BJ (cell line): Measurements from ENCODE around the gene MRPL10. TPM values are rescaled to one million over a fixed set of nuclear protein-coding genes. Genes with fewer than 3 reads are reported as not detected.

ENCODE experiments used
- CTCF ChIA-PET: fragments of 350-600 bp; formaldehyde crosslinking; extraction: SDS; loops from one replicate; lab custom pipeline; 2021; ENCODE audit warnings: antibody characterized with exemption, inconsistent platforms; lab: Yijun Ruan, JAX
- POLR2A ChIA-PET: fragments of 300-600 bp; sonication (Branson Sonifier 250); formaldehyde crosslinking; extraction: SDS; loops from one replicate; lab custom pipeline; 2021; ENCODE audit warnings: antibody characterized with exemption; lab: Charles Lee
- DNase-seq: peaks from one replicate; pipeline ENCODE4 v3.0.0-alpha.2; 2011; ENCODE audit warnings: low read depth
- H3K27me3 ChIP-seq: 2 replicates; pipeline ENCODE4 v1.6.0; 2011; ENCODE audit warnings: low read length; ENCODE audit not compliant: control insufficient read depth, insufficient read depth
- H3K36me3 ChIP-seq: 2 replicates; pipeline ENCODE4 v1.5.1; 2011; ENCODE audit warnings: low read length; ENCODE audit not compliant: control insufficient read depth, insufficient read depth
- H3K4me3 ChIP-seq: 2 replicates; pipeline ENCODE4 v1.5.1; 2011; ENCODE audit warnings: low read depth, mild to moderate bottlenecking, control low read depth, low read length
- polyA plus RNA-seq: library from polyadenylated mRNA; depleted of rRNA; stranded (reverse); fragments of >200 nt; gene quantifications from 2 replicates; pipeline ENCODE4 v1.2.3, GENCODE V29; 2011
- TF ChIP-seq, protein P1 (sequence below): IDR thresholded peaks from 2 replicates; pipeline ENCODE4 v1.5.1; 2011; ENCODE audit warnings: low read depth, mild to moderate bottlenecking, control low read depth, inconsistent platforms, low read length, moderate library complexity; ENCODE audit not compliant: insufficient read depth

Gene MRPL10
- polyA plus RNA-seq, 1 experiment, result 59.2 TPM

- TF ChIP-seq, protein P1, sequence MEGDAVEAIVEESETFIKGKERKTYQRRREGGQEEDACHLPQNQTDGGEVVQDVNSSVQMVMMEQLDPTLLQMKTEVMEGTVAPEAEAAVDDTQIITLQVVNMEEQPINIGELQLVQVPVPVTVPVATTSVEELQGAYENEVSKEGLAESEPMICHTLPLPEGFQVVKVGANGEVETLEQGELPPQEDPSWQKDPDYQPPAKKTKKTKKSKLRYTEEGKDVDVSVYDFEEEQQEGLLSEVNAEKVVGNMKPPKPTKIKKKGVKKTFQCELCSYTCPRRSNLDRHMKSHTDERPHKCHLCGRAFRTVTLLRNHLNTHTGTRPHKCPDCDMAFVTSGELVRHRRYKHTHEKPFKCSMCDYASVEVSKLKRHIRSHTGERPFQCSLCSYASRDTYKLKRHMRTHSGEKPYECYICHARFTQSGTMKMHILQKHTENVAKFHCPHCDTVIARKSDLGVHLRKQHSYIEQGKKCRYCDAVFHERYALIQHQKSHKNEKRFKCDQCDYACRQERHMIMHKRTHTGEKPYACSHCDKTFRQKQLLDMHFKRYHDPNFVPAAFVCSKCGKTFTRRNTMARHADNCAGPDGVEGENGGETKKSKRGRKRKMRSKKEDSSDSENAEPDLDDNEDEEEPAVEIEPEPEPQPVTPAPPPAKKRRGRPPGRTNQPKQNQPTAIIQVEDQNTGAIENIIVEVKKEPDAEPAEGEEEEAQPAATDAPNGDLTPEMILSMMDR, result no peak
- ChIA-PET POLR2A (no interaction called here), CTCF (interaction anchor here (0.6 to 4.1 kb wide), 11 partner anchors 9 to 136 kb away, joined by 3 to 23 read pairs (median 5); partner anchors contain the start of gene OSBPL7)
- Histone ChIP-seq H3K36me3 (no peaks in the 10 kb centered on the region), H3K4me3 (no peak overlapping the region), H3K27me3 (peaks cover 15% of the 10 kb centered on the region)
- DNase-seq, result no peak
Observed at GRCh38 chr17:47801906-47802305, 29.4 kb downstream of the MRPL10 start.

DNA sequence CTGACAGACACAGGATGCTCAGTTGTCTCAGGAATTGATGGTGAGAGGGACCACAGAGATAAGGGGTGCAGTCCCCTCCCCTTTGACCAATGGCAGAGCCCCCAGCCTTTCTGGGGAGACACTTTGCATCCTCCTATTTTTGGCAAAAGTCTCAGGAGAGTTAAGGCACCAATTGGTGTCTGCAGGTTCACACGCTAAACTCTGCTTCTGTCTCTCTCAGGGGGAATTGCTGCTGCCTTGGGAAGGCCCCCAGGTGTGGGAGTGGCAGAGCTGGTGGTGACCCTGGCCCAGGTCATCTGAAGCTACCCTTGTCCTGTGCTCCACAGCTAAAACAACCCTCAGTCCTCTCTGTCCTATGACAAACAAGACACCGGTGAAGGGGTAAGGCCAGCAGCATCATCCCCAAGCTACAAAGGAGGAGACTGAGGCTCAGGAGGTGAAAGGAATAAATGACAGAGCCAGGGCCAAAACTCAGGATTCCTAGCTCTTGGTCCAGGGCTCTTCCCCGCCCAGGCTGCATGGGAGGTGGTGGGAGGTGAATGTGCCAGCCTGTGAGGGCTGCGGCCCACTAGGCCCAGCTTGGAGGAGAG lies 30.1 kb downstream of the MRPL10 start:
- H3K27me3 ChIP-seq, result peaks cover 15% of the 10 kb centered on the region
- DNase-seq, result no peak
- CTCF ChIA-PET, result interaction anchor here (0.7 to 4.1 kb wide), 9 partner anchors 8 to 135 kb away, joined by 3 to 23 read pairs (median 5); no protein-coding TSS in a partner anchor
- POLR2A ChIA-PET, result no interaction called here
- TF ChIP-seq, protein P1, result no peak
- no peaks in the 10 kb centered on the region for H3K36me3 ChIP-seq
- H3K4me3 ChIP-seq, result no peak overlapping the region

DNA sequence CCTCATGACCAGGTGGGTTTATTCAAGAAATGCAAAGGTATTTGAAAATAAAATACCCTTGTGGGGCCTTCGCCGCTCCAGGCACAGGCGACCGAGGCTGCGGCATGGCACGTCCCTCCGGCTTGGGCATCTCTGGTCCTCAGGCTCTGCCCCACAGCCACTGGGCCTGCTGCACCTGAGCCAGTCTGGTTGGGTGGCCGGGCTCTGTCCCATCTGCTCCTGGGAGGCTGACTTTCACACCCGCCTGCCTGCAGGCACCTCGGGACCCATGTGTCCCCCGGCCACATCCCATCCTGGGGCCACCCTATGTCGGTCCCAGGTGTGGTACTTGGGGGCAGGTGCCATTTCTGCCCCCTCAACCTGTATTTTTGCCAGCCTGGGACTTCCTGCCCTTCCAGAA lies 30.7 kb downstream of the MRPL10 start:
- H3K4me3 ChIP-seq, result no peak overlapping the region
- ChIA-PET POLR2A (no interaction called here), CTCF (interaction anchor here (0.7 to 2.0 kb wide), 6 partner anchors 11 to 134 kb away, joined by 3 to 6 read pairs (median 5); no protein-coding TSS in a partner anchor)
- H3K36me3 ChIP-seq, result no peaks in the 10 kb centered on the region
- H3K27me3 ChIP-seq, result peaks cover 15% of the 10 kb centered on the region
- TF ChIP-seq, protein P1, result no peak
- no peak for DNase-seq

DNA sequence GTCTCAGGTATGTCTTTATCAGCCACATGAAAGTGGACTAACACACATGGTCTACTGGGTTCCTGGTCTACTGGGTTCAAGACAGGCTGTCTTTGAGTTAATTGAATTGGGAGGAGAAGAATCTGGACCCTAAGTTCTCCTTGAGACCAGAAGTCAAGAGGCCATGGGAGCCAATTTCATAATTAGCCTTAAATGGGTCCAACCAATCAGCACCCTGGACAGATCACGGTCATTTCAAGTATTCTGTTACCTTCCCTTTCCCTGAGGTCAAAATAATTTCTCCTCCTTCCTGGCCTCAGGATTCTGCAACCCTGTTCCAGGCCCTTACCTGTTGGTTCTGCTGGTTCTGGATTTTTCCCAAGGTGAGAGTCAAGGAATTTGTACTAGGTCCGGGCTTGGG lies 33.5 kb downstream of the MRPL10 start:
- POLR2A ChIA-PET, result interaction anchor here (0.6 kb wide), 1 partner anchor 98 kb away, joined by 5 read pairs; no protein-coding TSS in a partner anchor

GRCh38 chr17:47792979-47793378 lies 38.4 kb downstream of the MRPL10 start:
- CTCF ChIA-PET, result interaction anchor here (0.9 to 4.3 kb wide), 2 partner anchors 10 to 48 kb away, joined by 4 to 23 read pairs; partner anchors contain the start of gene SCRN2
- DNase-seq, result no peak
- TF ChIP-seq, protein P1, result no peak
- POLR2A ChIA-PET, result no interaction called here
- H3K4me3 ChIP-seq, result no peak overlapping the region
- H3K36me3 ChIP-seq, result no peaks in the 10 kb centered on the region
- peaks cover 22% of the 10 kb centered on the region for H3K27me3 ChIP-seq

More for the DNA sequence above, 33.5 kb downstream of the MRPL10 start:
- no peak for DNase-seq
- Histone ChIP-seq H3K36me3 (no peaks in the 10 kb centered on the region), H3K4me3 (no peak overlapping the region), H3K27me3 (peaks cover 16% of the 10 kb centered on the region)
- TF ChIP-seq, protein P1, result no peak
- CTCF ChIA-PET, result interaction anchor here (1.2 to 2.1 kb wide), 4 partner anchors 8 to 134 kb away, joined by 3 to 9 read pairs (median 7); no protein-coding TSS in a partner anchor
